Inferior parietal cortex (tissue), 1 donor: Measurements from ENCODE around the gene RALGPS2.
"Not testable (repeated sequence)": the region's sequence is repeated elsewhere in the genome, so short reads cannot be mapped to it uniquely, and the experiment has no call there.

Source experiments
- DNase-seq: peaks from one replicate; pipeline ENCODE4 v3.0.0-alpha.2; 2016; ENCODE audit errors: extremely low spot score

The RALGPS2 gene

GRCh38 chr1:178781533-178782330 lies 56.7 kb downstream of the RALGPS2 start:
- no peak for DNase-seq

GRCh38 chr1:178784131-178784536 lies 59.1 kb downstream of the RALGPS2 start:
- DNase-seq: no peak

GRCh38 chr1:178792394-178792793 lies 67.3 kb downstream of the RALGPS2 start:
- no peak for DNase-seq

- DNase-seq: no peak
Observed at GRCh38 chr1:178796013-178796412, 71.0 kb downstream of the RALGPS2 start.

- DNase-seq: no peak
Observed at GRCh38 chr1:178797590-178797989, 72.5 kb downstream of the RALGPS2 start.

GRCh38 chr1:178798232-178798861 lies 73.3 kb downstream of the RALGPS2 start:
- no peak for DNase-seq

- no peak for DNase-seq
Observed at GRCh38 chr1:178802873-178803272, 77.8 kb downstream of the RALGPS2 start.

- no peak for DNase-seq
Observed at GRCh38 chr1:178806665-178807300, 81.7 kb downstream of the RALGPS2 start.

DNA sequence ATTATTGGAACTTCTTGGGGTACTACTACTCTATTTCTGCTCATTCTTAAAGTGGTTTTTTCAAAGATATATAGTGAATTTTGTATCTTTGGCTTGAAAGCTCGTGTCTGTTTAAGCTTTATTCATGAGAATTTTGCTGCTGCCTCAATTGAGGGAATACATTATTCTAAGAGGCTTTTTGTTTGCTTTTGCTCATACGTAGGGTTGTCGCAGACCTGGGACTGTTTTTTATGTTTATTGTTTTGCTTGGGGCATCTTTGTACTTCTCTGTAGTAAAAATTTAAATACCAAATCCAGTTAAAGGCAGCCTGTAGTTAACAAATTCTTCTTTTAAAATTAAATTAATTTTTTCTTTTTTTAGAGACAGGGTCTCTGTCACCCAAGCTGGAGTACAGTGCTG lies 83.5 kb downstream of the RALGPS2 start:
- no peak for DNase-seq

GRCh38 chr1:178810585-178810984 lies 85.5 kb downstream of the RALGPS2 start:
- DNase-seq: no peak

GRCh38 chr1:178818416-178818815 lies 93.4 kb downstream of the RALGPS2 start:
- no peak for DNase-seq

DNA sequence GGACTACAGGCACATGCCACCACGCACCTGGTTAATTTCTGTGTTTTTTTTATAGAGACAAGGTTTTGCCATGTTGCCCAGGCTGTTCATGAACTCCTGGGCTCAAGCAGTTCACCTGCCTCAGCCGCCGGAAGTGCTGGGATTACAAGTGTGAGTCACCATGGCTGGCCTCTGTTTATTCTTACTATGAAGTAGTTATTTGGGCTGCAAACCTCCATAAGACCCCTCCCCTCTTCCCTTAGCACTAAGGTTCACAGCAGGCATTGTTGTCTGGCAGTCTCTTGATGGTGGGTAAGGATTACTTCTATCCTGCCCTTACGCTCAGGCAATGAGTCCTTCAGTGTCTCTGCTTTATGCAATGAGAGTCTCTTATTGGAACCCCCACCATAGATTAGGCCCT lies 94.1 kb downstream of the RALGPS2 start:
- no peak for DNase-seq

- DNase-seq: no peak
Observed at GRCh38 chr1:178821134-178821866, 96.3 kb downstream of the RALGPS2 start.

DNA sequence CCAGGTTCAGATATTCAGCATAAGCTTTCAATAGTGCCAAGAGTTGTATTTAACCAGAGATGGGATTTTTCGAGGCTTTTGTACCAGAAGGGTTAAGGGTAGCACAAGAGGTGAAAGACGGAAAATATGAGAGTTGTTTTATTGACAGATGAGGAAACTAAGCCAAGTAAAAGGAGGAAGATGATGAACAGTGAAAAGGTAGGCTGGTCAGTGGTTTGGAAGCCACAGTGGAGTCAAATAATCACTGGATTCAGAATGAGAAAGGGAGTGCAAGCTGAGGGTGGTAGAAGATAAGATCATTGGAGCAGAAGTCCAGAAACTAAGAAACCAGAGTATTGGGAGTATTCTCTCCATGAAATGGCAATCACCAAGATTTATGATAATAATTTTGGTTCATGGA lies 100.1 kb downstream of the RALGPS2 start:
- DNase-seq: no peak

DNA sequence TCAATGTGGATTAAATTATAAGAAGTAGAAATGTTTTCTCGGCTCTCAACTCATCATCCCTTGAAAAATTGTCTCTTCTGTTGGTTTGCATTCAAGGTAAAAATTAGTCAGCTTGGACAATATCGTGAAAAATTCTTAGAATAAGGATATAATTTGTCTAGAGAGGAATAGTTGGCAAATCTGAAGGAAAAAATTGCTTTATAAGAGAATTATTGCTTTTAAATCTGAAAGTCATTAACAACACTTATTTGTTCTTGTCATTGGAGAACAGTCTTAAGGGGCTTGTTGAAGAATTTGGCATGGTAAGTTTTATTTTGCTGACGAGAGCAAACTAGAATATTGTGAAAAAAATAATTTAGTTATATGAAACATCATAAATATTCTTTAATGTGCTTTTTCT lies 119.4 kb downstream of the RALGPS2 start:
- no peak for DNase-seq

DNA sequence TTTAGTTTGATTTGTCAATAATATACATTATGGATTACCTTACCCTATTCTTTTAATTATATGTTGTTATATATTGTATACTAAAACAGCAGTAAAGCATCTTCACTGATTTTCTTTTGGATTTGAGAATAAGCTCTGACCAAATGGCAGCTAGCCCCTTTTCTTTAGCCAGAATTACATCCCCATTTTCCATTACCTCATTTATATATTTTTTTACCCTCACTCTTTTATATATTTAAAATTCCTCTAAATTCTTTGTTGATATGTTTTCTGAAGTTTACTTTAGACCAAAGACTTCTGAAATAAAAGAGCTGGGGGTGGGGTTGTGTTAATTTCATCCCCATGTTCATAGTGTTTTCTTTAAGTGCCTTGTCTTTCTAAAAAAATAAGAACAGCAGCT lies 121.3 kb downstream of the RALGPS2 start:
- DNase-seq: no peak

- DNase-seq: no peak
Observed at GRCh38 chr1:178847396-178847849, 122.4 kb downstream of the RALGPS2 start.

DNA sequence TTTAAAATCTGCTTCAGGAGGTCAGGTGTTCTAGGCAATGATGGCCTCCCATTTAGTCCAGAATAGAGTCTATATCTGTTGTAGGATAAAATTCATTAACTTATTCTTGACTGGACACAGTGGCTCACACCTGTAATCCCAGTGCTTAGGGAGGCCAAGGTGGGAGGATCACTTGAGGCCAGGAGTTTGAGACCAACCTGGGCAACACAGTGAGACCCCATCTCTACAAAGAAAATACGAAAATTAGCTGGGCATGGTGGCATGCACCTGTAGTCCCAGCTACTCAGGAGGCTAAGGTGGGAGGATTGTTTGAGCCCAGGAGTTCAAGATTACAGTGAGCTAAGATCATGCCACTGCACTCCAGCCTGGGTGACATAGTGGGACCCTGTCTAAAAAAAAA lies 122.9 kb downstream of the RALGPS2 start:
- DNase-seq: not testable (repeated sequence)

- no peak for DNase-seq
Observed at GRCh38 chr1:178849918-178850317, 124.9 kb downstream of the RALGPS2 start.

GRCh38 chr1:178857126-178857525 lies 132.1 kb downstream of the RALGPS2 start:
- DNase-seq: no peak

GRCh38 chr1:178862416-178862815 lies 137.4 kb downstream of the RALGPS2 start:
- no peak for DNase-seq

GRCh38 chr1:178862864-178863263 lies 137.8 kb downstream of the RALGPS2 start:
- no peak for DNase-seq
